Vagina (tissue), 2 donors: ENCODE measurements around the gene PIGN. TPM values are rescaled to one million over a fixed set of nuclear protein-coding genes. Genes with fewer than 3 reads are reported as not detected.

Experiments
- DNase-seq, 2 donors: peaks; one replicate each; pipeline ENCODE4 v3.0.0-alpha.2; 2017; ENCODE audit errors: extremely low spot score in 2 of 2
- H3K27ac ChIP-seq: fragments of 200-600 bp; sonication (generic); one replicate; pipeline ENCODE4 v1.5.1; 2019
- H3K27me3 ChIP-seq: fragments of 200-600 bp; sonication (generic); one replicate; pipeline ENCODE4 v1.5.1; 2019
- H3K36me3 ChIP-seq, 2 donors: fragments of 200-600 bp; sonication (generic); one replicate each; pipeline ENCODE4 v1.5.1; 2017 to 2019
- H3K4me1 ChIP-seq: fragments of 200-600 bp; sonication (generic); one replicate; pipeline ENCODE4 v1.5.1; 2019
- H3K4me3 ChIP-seq, 2 donors: fragments of 200-600 bp; sonication (generic); 1 replicate in 1 of 2; 2 replicates in 1 of 2; pipeline ENCODE4 v1.5.1; 2016 to 2019
- H3K9me3 ChIP-seq: fragments of 200-600 bp; sonication (generic); one replicate; pipeline ENCODE4 v1.5.1; 2019
- CTCF ChIP-seq, 3 experiments: fragments of 450-650 bp in 2 of 3; fragments of 200-600 bp in 1 of 3; sonication (generic) in 1 of 3; IDR thresholded peaks; one replicate each; pipeline ENCODE4 v1.5.1; 2017 to 2019; ENCODE audit warnings: antibody characterized with exemption in 3 of 3, mild to moderate bottlenecking in 2 of 3, moderate library complexity in 2 of 3
- POLR2A ChIP-seq, 2 donors: fragments of 450-650 bp; IDR thresholded peaks; one replicate each; pipeline ENCODE4 v1.6.1; 2017; ENCODE audit warnings: antibody characterized with exemption in 2 of 2, mild to moderate bottlenecking in 2 of 2, moderate library complexity in 2 of 2
- POLR2AphosphoS5 ChIP-seq, 2 donors: sonication (generic); formaldehyde crosslinking; IDR thresholded peaks; one replicate each; pipeline ENCODE4 v1.9.0; 2017; ENCODE audit warnings: antibody characterized with exemption in 2 of 2, mild to moderate bottlenecking in 2 of 2, low read depth in 1 of 2; ENCODE audit not compliant: insufficient read depth in 1 of 2
- intact Hi-C: fragments of 100-400 bp; cut with DNase I; formaldehyde crosslinking; loops from one replicate; pipeline ENCODE4 v1.15.1; 2023
- total RNA-seq: library from RNA; depleted of rRNA; stranded (reverse); fragments of >200 nt; gene quantifications from one replicate; pipeline ENCODE4 v1.2.3, GENCODE V29; 2016

The PIGN gene
- total RNA-seq, 1 donor from 2014 or later = 34.4 TPM

GRCh38 chr18:62205824-62206223 lies 19.0 kb upstream of the PIGN start:
- no peak for TF ChIP-seq POLR2AphosphoS5 (IDR thresholded peaks at IDR 0.05; ENCODE audit: insufficient read depth in 1 of 2, low read depth in 1 of 2)
- no peak for TF ChIP-seq POLR2A (IDR thresholded peaks at IDR 0.05)
- no peak for TF ChIP-seq CTCF (IDR thresholded peaks at IDR 0.05)
- DNase-seq = no peak
- intact Hi-C loops = no loop called here
- Histone ChIP-seq H3K36me3 (no peaks in the 10 kb centered on the region), H3K27me3 (no peaks in the 10 kb centered on the region), H3K27ac (no peak overlapping the region), H3K4me3 (no peak overlapping the region), H3K9me3 (no peaks in the 10 kb centered on the region), H3K4me1 (peaks cover 22% of the 10 kb centered on the region)

DNA sequence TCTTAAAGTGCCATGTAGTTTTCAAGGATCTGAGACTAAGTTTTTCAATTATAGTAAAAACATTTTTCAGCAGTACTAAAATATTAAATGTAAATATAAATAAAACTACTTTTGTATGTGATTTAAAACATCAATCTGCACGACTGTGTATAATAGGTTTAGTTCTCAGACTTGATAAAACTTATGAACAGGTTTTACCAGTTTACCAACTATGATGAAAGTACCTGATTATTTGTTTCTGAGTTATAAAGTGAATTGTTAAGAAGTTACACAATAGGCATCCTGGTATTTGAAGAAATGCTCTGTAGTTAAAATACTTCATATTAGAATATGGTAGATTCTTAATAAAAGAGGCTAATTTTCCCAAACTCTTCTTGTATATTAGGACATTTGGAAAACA lies 15.0 kb upstream of the PIGN start:
- Histone ChIP-seq H3K27ac (no peak overlapping the region), H3K4me1 (peaks cover 31% of the 10 kb centered on the region)
- intact Hi-C loops = no loop called here

DNA sequence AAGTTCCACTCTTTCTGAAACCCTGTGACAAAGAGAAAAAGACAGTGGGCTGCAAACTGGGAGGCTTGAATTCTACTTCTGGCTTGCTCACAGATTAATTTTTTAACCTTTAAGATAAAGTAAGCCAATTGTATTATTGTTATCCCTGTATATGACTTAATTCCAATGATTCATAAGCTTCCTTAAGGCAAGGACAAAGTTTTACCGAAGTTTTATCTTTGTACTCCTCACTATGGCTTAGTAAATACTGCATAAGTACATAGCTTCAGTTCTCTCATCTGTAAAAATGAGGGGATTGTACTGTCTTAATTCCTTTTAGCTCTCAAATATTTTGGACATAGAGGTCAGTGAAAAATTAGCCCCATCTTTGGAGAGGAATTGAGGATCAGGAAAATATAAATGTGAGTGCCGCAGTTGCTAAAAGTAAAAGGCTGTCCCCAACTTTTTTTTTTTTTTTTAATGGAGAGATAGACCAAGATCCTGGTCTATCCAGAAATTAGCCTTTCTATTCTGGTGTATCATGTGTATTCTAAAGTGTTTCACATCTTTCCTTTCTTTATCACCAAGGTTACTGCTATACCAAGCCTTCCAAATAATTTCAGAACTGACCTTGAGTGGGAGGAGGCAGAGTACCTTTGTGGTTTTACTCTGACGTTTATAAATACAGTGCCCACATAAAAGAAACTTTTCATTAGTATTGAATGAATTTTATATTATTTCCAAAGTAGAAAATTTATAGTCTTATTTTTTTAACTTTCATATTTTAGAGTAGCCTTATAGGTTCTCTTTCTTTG lies 13.5 kb upstream of the PIGN start:
- Histone ChIP-seq H3K27ac (no peak overlapping the region), H3K27me3 (no peaks in the 10 kb centered on the region)
- TF ChIP-seq POLR2AphosphoS5 (IDR thresholded peaks at IDR 0.05; ENCODE audit: insufficient read depth in 1 of 2, low read depth in 1 of 2) (no peak), CTCF (IDR thresholded peaks at IDR 0.05) (no peak), POLR2A (IDR thresholded peaks at IDR 0.05) (no peak)

More for the DNA sequence above, 15.0 kb upstream of the PIGN start:
- no peaks in the 10 kb centered on the region for H3K27me3 ChIP-seq
- no peaks in the 10 kb centered on the region for H3K36me3 ChIP-seq
- no peak for DNase-seq
- H3K4me3 ChIP-seq = no peak overlapping the region
- TF ChIP-seq POLR2AphosphoS5 (IDR thresholded peaks at IDR 0.05; ENCODE audit: insufficient read depth in 1 of 2, low read depth in 1 of 2) (peak in 1 of 2 donors; percentile 82), CTCF (IDR thresholded peaks at IDR 0.05) (no peak)
- no peaks in the 10 kb centered on the region for H3K9me3 ChIP-seq

DNA sequence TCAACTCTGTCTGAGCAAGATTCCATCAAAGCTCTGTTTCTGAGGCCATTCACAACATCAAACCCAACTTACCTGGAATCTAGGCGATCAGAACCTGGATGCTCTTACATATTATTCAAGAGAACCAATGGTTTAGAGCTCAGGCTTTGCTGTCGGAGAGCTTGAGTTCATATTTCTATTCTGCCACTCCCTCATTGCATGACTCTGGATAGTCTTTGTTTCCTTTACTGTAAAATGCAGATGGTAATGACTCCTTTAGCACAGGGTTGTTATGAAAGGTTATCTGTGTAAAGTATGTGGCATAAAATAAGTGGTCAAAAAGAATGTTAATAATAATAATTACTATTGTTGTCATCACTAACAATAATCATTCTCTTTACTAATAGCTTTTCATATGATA lies 12.8 kb upstream of the PIGN start:
- Histone ChIP-seq H3K36me3 (no peaks in the 10 kb centered on the region), H3K27ac (no peak overlapping the region), H3K4me3 (no peak overlapping the region), H3K9me3 (no peaks in the 10 kb centered on the region), H3K27me3 (no peaks in the 10 kb centered on the region), H3K4me1 (peaks cover 20% of the 10 kb centered on the region)
- intact Hi-C loops = no loop called here
- no peak for DNase-seq
- TF ChIP-seq POLR2A (IDR thresholded peaks at IDR 0.05) (no peak), POLR2AphosphoS5 (IDR thresholded peaks at IDR 0.05; ENCODE audit: insufficient read depth in 1 of 2, low read depth in 1 of 2) (no peak)

More for the DNA sequence above, 13.5 kb upstream of the PIGN start:
- Histone ChIP-seq H3K36me3 (no peaks in the 10 kb centered on the region), H3K9me3 (no peaks in the 10 kb centered on the region), H3K4me3 (no peak overlapping the region), H3K4me1 (peaks cover 20% of the 10 kb centered on the region)
- intact Hi-C loops = no loop called here
- DNase-seq = no peak

DNA sequence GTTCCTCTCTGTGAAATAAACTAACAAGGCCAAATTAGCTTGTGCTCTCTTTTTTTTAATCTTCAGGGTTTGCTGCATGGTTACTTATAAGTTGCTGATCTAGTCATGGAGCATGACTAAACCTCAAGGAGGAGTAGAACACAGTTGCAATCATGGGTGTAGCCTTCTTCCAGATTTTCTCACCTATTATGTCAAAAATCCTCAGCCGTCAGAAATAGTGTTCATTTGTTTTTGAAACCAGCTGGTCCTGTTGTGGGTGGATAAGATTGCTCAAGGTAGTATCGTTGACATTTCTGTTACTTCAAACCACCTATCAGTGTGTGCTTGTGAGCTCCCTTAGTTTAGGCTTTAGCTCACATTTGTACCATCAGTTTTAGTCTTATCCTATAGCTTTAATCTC lies 11.4 kb upstream of the PIGN start:
- no peak overlapping the region for H3K4me3 ChIP-seq
- H3K27ac ChIP-seq = no peak overlapping the region
- TF ChIP-seq POLR2AphosphoS5 (IDR thresholded peaks at IDR 0.05; ENCODE audit: insufficient read depth in 1 of 2, low read depth in 1 of 2) = peak in 1 of 2 donors; percentile 70
- TF ChIP-seq POLR2A (IDR thresholded peaks at IDR 0.05) = no peak
- DNase-seq = no peak
- intact Hi-C loops = no loop called here
- no peaks in the 10 kb centered on the region for H3K27me3 ChIP-seq
- peaks cover 20% of the 10 kb centered on the region for H3K4me1 ChIP-seq
- H3K36me3 ChIP-seq = no peaks in the 10 kb centered on the region
- H3K9me3 ChIP-seq = no peaks in the 10 kb centered on the region

DNA sequence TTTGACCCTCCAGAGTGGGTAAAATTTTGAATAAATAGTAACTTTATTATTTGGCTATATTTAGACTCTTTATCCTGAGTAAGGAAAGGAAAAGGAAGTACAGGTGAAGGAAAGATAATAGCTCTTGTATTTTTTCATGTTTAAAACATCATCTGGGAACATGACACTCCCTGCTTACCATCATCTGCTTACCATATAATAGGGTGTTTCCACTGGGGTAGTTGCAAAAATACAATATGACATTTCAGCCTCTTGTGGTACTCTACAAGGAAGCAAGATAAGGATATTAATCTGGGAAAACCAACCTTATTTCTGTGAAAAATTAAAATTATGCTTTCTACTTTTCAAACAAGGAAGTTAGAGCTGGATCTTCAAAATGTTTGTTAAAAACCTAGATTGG lies 10.1 kb upstream of the PIGN start:
- Histone ChIP-seq H3K4me3 (no peak overlapping the region), H3K27ac (no peak overlapping the region), H3K36me3 (no peaks in the 10 kb centered on the region), H3K27me3 (no peaks in the 10 kb centered on the region), H3K9me3 (no peaks in the 10 kb centered on the region), H3K4me1 (peaks cover 20% of the 10 kb centered on the region)
- DNase-seq = no peak
- intact Hi-C loops = no loop called here
- TF ChIP-seq CTCF (IDR thresholded peaks at IDR 0.05) (no peak), POLR2AphosphoS5 (IDR thresholded peaks at IDR 0.05; ENCODE audit: insufficient read depth in 1 of 2, low read depth in 1 of 2) (no peak), POLR2A (IDR thresholded peaks at IDR 0.05) (no peak)
